NCI-H146 (cell line): ENCODE data around the gene ACSL3.
"Not testable (repeated sequence)": the region's sequence is repeated elsewhere in the genome, so short reads cannot be mapped to it uniquely, and the experiment has no call there.

Experiments
- DNase-seq: peaks from one replicate; lab custom pipeline; 2025; lab: John Stamatoyannopoulos, UW

The ACSL3 gene

DNA sequence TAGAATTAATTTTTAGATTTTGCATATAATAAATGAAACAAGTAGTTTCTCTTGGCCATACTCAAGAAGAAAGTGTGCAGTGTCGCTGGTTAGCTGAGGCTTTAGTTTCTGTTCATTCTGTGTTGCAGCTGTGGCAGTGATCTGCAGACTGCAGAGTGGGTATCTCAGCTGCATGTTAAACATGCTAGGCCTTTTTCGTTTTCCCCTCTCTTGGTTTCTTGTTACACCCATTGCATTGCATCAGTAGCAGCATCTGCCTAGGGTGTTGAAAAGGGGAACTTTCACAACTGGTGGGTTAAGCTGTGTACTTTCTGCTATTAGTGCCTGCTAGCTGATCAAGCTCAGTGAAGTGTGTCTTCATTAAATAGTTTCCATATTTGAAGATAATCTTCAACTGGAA is 51.3 kb downstream of the ACSL3 start:
- DNase-seq: no peak

DNA sequence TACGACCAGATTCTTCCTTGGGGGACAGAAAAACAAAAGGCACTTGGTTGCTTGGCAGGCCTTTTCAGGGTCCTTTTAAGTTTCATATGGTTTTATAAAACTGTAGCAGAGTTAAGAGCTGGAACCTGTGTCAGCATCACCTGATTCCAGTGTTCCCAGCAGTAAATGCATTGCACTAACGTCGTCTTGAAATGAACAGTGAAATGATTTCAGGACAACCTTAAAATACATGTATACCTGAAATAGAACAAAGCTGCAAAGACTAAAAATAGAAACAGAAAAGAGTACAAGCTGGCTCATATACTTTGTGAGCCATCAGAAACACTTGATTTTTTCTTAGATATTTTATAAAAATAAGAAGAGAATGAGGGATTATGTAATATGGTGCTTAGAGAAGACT is 51.9 kb downstream of the ACSL3 start:
- no peak for DNase-seq

DNA sequence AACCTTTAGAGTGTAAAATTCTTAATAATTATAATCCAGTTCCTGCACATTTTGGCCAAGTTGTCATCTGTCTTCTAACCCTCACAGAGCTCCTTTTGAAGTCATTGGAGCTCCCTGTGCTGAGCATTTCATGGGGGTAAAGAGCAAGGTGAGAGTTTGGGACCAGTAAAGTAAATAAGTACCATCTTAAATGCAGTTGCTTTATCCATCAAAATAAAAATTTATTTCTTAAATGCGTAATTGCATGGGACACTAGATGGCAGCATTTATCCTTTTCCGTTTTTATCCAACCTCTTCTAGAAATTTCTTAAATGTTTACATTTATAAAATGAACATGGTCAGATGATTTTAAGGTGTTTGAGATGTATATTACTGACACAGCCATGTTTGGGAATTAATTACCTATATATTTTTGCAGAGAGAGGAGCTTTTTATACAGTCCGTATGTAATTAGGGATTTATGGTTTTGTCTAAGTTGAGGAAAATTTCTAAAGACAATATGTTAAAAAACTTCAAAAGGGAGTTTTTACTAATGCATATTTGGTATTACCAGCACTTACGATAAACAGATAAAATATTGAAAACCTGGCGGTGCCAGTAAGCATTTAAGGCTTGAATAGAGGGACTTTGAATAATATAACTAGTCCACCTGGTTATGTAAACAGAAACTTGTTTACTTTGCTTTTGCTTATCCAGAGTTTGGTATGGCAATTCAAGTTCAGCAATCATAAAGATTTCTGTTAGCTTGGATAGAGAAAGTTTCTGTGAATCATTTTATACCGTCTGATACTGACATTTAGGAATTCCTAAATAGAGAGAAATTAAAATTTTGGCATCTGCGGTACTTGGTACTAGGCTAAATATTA is 54.5 kb downstream of the ACSL3 start:
- no peak for DNase-seq

DNA sequence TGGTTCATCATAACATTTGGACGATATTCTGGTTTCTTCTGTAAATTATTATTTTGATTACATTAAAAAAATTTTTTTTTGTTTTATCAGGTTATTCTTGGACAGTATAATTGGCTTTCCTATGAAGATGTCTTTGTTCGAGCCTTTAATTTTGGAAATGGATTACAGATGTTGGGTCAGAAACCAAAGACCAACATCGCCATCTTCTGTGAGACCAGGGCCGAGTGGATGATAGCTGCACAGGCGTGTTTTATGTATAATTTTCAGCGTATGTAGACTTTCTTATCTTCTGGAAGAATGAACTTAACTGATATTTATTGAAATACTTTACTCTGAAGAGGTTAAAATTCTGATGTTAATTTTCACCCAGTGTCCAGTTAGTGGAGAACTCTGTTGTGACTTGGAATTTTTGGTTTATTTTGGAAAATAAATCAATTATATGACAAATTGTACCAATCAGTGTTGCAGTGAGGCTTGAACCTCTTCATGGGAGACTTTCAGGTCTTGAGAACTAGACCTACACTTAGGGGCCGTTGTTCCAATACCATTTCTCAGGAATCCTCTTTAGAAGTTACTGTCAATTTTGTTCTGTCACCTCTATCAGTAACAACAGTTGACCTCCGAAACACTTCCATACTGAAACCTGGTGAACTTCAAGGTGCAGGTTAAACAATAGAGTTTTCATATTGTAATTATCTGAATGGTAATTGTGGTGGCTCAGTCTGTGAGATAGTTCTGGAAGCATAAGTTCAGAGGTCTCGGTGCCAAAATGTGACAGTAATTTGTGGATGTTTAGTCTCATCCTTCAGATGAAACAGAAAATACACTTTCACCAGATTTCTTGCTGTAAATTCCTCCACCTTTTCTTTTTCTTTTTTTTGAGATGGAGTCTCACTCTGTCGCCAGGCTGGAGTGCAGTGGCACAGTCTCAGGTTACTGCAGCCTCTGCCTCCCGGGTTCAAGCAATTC is 55.7 kb downstream of the ACSL3 start:
- DNase-seq: no peak

DNA sequence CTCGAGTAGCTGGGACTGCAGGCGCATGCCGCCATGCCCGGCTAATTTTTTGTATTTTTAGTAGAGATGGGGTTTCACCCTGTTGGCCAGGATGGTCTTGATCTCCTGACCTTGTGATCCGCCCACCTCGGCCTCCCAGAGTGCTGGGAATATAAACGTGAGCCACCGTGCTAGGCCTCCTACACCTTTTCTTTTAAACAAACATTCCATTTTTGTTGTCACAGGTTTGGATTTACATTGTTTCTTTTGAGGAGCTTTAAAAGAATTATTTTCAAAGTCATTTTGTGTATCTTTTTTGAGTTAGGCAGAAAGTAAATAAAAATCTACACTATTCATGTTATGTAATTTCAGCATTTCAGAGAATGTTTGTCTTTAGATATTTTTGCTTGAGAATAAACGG is 56.4 kb downstream of the ACSL3 start:
- not testable (repeated sequence) for DNase-seq

DNA sequence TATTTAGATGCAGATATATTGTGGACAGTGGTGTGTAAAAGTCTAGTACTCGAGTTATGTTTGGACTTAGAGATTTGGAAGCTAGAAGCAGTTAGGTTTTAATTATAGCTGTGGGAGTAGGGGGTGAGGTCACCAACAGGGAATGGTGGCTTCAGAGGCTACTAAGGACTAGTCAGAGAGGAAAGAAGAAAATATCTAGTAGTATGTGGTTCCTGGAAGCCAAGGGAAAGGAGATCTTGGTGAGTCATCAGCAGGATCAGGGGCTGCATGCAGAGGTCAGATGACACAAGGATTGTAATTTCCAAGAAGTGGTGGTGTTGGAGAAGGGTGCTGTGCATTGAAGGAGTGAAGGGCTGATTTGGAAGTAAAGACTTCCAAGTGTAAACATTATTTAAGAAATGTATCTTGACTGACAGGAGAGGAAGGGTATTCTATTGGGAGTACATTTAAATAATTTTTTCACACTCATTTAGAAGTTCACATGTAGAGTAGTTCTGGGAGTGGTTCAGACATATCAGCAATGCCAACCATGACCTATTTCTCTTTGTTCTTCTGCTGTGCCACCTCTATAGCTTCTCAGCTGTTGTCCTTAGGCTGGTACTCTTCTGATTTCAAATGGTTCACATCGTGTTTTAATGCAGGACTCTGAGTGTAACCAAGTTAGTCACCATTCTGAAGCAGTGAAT is 59.1 kb downstream of the ACSL3 start:
- DNase-seq: no peak

DNA sequence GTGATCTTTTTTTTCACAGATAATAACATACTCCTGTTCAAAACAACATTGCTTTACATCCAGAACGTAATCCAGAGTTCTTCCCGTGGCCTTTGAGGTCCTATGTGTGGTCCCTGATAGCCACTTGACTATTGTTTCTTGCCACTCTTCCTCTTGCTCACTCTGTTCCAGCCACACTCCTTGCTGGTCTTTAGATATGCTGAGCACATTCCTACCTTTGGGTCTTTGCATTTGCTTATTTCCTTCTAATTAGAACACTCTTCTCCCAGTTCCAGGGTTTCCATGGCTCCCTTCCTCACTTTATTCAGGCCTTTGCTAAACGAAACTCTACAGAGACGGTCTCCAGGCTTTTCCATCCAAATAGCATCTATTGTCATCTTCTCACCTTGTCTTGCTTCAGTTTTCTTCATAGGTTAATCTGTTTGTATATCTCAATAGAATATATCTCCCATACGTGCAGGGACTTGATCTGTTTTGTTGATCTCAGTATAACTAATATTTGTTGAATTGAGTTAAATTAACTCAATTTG is 59.9 kb downstream of the ACSL3 start:
- no peak for DNase-seq

DNA sequence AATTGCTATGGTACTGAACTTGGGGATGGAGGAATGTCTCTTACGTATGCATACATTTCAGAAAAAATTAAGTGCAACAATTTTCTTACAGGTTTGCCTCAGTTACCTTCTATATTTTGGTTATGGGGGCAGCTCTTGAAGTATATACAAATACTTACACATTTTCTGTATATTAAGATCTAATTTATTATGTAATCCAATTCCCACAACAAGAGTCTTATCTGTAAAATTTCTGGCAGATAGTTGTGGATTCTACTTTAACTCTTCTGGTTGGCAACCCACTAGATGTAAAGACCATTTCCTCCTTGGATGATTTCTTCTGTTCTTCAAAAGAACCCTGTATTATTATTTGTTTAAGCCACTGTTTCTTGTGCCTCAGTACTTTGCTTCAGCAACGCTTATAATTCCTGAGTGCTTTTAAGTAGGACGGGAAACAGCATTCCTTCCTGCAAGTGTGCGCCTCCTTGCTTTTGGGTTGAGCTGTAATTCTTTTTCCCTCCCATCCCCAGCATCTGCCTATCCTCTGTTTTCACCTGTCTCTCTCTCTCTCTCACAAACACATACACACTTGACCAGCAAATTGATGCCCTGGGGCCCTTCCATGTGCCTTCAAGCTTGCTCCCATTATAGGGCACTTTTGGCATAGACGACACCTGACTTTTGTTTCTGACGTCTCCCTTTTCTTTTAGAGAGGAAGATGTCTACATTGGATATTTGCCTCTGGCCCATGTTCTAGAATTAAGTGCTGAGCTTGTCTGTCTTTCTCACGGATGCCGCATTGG is 61.4 kb downstream of the ACSL3 start:
- DNase-seq: peak; percentile 30

DNA sequence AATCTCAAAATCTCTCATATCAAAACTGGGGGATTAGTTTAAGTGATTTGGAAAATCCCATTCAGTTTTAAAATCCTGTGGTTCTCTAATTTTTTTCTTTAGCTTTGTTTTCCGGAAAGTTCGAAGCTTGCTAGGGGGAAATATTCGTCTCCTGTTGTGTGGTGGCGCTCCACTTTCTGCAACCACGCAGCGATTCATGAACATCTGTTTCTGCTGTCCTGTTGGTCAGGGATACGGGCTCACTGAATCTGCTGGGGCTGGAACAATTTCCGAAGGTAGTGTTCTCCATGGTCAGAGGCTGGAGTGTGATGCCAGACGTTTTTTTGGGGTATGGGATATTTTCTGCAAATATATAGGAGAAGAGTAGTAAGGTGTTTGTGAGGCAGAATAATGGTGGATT is 66.1 kb downstream of the ACSL3 start:
- no peak for DNase-seq

DNA sequence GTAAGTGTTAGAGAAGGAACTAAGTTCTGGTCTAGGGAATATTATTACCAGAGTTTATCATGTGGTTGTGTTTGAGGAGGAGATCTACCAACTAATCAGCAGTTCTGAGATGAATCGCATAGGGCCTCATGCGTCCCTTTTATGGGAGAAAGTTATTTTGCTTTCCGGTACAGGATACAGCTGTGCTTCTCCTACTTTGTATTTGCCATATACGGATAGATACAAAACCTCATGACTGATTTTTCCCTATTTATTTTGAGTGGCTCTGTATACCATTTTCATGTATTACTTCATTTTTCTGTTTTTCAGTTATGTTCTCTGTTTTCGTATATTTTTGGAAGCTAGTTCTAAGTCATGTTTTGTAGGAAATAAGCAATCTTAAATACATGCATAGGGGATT is 66.8 kb downstream of the ACSL3 start:
- no peak for DNase-seq

DNA sequence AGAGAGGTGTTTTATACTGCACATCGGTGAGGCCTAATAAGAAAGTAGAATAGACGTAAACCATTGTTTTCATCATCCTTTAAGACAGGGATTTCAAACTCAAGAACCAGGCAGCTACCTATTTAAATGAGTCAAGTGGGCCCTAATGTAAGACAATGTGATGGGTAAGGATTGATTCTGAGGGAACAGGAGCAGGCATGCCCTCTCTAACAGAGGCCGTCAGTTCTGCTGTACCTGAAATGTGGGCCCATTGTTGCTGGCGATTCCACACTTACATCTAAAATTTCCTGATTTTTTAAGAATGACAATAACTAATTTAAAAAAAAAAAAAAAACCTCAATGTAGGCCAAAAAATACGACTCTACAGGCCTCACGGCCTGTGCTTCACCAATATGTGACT is 67.5 kb downstream of the ACSL3 start:
- DNase-seq: no peak

DNA sequence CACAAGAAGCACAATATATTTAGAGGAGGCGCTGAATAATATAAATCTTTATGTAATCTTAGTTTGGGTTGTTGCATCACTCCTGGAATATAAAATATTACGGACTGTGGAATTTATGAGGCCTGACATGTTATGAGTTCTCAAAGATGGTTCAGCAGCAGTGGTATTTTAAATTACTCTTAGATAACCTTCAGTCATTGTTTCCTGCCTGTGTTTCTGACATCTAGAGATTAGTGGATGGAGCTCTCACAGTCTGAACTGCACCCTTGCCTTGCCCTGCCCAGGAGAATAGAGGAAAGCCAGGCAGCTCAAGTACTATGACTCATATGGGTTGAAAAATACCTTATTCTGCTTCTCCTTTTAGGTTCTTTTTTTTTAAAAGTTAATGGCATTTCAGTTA is 70.0 kb downstream of the ACSL3 start:
- no peak for DNase-seq

DNA sequence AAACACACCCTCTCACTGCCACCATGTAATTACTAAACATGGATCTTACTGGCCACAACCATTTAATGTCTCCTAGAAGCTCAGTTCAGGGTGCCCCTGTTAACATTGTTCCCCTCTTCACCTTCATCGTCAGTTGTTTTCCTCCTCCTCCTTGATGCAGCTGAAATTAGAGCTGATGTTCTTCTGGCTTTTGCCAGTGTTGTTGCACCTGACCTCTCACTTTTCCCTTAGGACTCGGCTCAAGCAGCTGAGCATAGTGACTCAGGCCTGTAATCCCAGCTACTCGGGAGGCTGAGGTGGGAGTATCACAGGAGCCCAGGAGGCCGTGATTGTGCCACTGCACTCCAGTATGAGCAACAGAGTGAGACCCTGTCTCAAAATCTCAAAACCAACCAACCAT is 70.8 kb downstream of the ACSL3 start:
- DNase-seq: no peak

DNA sequence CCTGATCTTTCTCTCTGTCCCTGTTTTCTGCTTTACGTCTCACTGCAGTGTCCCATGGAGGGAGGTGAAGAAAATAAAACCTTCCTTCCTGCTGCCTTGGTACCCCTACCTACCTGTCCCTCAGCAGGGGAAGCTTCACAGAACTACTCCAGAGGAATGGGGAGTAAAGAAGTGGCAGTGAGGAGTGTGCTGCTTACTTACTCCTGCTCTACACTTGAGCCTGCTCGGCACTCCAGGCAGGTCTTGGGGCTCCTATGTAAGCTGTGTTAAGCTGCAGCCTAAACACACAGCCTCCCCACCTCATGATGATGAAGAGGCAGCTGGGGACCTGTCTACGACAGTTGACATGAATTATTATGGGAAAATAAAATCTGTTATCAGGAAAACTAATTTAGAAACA is 72.6 kb downstream of the ACSL3 start:
- DNase-seq: no peak

DNA sequence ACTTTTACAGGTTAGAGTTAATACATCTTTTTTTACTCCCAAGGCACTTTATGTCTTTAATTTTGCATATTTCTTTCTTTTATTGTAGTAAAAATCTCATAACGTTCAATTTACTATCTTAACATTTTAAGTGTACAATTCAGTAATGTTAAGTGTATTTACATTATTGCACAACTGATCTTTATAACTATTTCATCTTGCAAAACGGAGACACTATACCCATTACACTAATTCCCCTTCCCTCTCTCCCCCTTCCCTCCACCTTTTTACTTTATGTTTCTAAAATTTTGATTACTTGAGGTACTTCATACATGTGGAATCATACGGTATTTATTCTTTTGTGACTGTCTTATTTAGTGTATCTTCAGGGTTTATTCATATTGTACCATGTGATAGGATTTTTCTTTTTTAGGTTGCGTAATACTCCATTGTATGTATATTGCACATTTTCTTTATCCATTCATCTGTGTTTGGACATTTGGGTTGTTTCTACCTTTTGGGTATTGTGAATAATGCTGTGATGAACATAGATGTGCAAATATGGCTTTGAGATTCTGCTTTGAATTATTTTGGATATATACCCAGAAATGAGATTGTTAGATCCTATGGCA is 75.0 kb downstream of the ACSL3 start:
- DNase-seq: no peak

DNA sequence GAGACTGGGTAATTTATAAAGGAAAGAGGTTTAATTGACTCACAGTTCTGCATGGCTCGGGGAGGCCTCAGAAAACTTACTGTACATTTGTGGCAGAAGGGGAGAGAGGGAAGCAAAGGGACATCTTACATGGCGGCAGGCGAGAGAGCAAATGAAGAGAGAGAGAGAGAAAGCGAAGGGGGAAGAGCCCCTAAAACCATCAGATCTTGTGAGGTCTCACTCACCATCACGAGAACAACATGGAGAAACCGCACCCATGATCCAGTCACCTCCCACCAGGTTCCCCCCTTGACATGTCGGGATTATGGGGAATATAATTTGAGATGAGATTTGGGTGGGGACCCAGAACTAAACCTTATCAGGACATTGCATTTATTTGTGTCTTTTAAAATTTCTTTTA is 75.9 kb downstream of the ACSL3 start:
- DNase-seq: no peak

DNA sequence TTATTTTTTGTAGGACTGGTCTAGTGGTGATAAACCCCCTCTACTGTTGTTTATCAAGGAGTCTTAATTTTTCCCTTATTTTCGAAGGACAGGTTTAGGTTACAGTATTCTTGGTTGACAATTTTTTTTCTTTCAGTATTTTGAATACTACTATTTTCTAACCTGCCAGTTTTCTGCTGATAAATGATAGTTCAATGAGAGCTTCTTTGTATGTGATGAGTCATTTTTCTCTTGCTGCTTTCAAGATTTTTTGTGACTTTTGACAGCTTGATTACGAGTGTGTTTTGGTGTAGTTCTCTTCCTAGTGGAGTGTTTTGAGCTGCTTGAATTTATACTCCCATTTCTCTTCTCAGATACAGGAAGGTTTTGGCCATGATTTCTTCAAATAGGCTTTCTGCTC is 77.5 kb downstream of the ACSL3 start:
- DNase-seq: no peak

DNA sequence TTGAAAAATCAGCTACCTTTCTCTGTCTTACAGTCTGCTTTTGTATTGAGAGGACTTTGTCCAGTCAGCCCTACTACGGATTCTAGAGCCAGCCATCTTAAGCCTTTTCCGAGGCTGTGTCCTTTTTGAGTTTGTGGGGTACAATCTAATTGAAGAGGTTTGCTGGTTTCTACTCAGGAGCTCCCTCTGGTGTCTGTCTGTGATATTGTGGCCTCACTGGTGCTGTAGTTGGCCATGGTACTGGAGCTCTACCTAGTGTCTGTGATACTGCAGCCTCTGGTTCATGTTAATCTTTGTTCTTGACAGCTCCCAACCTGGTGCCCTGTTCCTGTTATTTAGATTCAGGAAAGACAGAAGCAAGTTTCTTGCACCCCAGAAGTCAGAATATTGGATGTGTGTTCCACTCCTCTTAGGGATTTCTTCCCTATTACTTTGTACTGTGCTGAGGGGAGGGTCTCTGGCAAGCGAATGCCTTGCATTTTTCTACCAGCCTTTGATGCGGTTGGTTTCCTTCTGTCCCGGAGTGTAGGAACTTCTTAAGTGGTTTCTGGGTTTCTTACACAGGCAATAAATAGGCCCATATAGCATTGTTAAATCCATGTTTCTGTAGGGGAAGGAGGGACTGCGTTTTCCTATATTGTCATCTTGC is 78.5 kb downstream of the ACSL3 start:
- DNase-seq: peak; percentile 21

DNA sequence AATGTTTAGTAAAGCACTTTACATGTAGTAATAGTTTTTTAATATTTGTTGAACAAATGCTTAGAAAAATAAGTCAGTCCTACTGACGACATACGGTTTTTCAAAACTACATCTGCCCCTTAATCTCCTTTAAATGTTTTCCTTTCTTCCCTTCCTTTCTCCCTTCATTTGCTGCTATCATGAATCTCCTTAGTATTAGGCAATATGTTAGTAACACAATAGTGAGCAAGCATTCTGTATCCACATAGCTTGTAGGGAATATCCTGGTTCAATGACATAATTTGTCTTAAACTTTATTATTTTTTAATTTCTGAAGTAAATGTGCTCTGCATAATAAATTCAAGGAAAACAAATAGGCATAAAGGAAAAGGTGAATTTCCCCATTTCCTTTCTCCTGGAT is 79.1 kb downstream of the ACSL3 start:
- no peak for DNase-seq

DNA sequence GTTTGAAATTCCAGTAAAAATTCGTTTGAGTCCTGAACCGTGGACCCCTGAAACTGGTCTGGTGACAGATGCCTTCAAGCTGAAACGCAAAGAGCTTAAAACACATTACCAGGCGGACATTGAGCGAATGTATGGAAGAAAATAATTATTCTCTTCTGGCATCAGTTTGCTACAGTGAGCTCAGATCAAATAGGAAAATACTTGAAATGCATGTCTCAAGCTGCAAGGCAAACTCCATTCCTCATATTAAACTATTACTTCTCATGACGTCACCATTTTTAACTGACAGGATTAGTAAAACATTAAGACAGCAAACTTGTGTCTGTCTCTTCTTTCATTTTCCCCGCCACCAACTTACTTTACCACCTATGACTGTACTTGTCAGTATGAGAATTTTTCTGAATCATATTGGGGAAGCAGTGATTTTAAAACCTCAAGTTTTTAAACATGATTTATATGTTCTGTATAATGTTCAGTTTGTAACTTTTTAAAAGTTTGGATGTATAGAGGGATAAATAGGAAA is 80.7 kb downstream of the ACSL3 start:
- no peak for DNase-seq
